Measurements from ENCODE around the gene TMEM45B.
"Not testable (repeated sequence)": the region's sequence is repeated elsewhere in the genome, so short reads cannot be mapped to it uniquely, and the experiment has no call there.

The TMEM45B gene

GRCh38 chr11:129825380-129825779, 9.7 kb downstream of the TMEM45B start:
- H3K4me3 ChIP-seq (ENCODE audit: low read depth, low read length): no peak overlapping the region
- TF ChIP-seq, protein P1, sequence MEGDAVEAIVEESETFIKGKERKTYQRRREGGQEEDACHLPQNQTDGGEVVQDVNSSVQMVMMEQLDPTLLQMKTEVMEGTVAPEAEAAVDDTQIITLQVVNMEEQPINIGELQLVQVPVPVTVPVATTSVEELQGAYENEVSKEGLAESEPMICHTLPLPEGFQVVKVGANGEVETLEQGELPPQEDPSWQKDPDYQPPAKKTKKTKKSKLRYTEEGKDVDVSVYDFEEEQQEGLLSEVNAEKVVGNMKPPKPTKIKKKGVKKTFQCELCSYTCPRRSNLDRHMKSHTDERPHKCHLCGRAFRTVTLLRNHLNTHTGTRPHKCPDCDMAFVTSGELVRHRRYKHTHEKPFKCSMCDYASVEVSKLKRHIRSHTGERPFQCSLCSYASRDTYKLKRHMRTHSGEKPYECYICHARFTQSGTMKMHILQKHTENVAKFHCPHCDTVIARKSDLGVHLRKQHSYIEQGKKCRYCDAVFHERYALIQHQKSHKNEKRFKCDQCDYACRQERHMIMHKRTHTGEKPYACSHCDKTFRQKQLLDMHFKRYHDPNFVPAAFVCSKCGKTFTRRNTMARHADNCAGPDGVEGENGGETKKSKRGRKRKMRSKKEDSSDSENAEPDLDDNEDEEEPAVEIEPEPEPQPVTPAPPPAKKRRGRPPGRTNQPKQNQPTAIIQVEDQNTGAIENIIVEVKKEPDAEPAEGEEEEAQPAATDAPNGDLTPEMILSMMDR (IDR thresholded peaks at IDR 0.05; ENCODE audit: low read depth, low read length, missing control alignments): no peak
- DNase-seq (ENCODE audit: low read depth): no peak

DNA sequence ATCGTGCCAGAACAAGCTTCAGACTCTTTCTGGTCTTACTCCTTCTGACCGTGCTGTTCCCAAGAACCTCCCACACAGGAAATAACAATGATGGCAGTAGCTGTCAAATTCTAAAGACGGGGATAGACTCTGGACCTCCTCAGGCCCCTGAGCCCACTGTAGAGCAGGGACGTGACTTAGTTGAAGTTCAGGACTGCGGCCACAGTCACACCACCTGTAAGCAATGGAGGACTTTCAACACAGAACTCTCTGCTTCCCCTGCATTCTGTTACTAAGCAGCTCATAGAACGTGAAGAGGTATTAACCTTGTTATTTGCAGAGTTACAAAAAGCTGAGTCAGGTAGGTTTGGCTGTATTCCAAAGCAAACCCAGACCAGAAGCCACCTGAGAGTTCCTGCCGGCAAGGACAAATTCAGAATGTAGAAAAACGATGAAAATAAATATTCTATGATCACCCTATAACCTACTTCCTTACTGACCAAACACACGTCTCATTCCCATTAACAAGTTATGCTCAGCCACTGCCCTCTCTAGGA, 12.7 kb downstream of the TMEM45B start:
- DNase-seq (ENCODE audit: low read depth): no peak

DNA sequence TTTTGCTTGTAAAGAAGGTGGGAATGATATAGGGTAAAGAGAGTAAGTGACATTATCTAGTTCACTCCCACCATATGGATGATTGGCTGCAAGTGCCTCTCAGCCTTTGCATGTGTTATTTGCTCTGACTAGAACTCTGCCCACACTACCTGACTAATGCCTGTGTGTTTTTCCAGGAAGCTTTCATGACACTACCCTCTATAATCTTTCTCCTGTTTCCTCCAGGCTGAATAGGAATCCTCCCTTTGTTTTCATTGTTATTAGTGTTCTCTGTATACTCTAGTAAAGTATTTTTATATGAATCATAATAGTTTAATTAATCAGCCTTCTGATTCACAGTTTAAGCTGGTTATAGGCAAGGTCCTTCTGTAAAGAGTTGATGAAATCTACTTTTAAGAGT, 13.8 kb downstream of the TMEM45B start:
- not testable (repeated sequence) for DNase-seq (ENCODE audit: low read depth); H3K4me3 ChIP-seq (ENCODE audit: low read depth, low read length)

More for the DNA sequence above, 12.7 kb downstream of the TMEM45B start:
- no peak overlapping the region for H3K4me3 ChIP-seq (ENCODE audit: low read depth, low read length)
- TF ChIP-seq, protein P1 (IDR thresholded peaks at IDR 0.05; ENCODE audit: low read depth, low read length, missing control alignments): no peak

DNA sequence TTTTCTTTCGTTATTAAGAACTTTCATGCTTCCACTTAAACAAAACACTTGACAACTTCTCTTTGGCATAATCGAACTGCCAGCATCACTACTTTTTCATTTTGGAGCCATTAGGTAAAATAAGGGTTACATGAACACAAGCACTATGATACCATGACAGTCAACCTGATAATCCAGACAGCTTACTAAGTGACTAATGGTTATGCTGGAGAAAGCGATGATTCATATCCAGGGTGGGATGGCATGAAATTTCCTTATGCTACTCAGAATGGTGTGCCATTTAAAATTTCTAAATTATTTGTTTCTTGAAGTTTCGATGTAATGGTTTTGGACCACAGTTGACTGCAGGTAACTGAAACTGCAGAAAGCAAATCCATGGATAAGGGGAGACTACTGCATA, 15.6 kb downstream of the TMEM45B start:
- not testable (repeated sequence) for DNase-seq (ENCODE audit: low read depth); H3K4me3 ChIP-seq (ENCODE audit: low read depth, low read length)

DNA sequence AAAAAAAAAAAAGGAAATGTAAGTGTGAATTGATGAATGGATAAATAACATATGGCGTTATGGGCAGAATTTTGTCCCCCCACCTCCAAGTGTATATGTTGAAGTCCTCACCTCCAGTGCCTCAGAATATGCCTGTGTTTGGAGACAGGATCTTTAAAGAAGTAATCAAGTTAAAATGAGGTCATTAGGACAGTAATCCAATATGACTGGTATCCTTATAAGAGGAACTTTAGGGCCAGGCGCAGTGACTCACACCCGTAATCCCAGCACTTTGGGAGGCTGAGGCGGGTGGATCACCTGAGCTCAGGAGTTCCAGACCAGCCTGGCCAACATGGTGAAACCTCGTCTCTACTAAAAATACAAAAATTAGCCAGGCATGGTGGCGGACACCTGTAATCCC, 17.6 kb downstream of the TMEM45B start:
- H3K4me3 ChIP-seq (ENCODE audit: low read depth, low read length); DNase-seq (ENCODE audit: low read depth): not testable (repeated sequence)

- not testable (repeated sequence) for DNase-seq (ENCODE audit: low read depth); H3K4me3 ChIP-seq (ENCODE audit: low read depth, low read length)
These were observed 20.8 kb downstream of the TMEM45B start for GRCh38 chr11:129836423-129836891.

DNA sequence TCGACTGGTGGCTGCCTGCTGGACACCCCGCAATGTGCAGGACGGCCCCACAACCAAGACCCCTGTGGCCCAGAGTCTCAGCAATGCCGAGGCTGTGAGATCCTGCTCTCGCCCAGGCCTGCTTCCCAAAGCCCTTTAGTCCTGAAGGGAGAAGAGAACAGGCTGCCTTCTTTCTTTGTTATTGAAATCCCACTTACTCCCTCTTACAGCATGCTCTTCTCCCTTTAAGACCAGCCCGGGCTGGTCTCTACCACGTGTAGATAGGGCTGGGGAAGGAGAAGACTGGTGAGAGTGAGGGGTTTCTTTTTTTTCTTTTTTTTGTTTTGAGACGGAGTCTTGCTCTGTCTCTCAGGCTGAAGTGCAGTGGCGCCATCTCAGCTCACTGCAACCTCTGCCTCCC, 21.3 kb downstream of the TMEM45B start:
- TF ChIP-seq, protein P1 (IDR thresholded peaks at IDR 0.05; ENCODE audit: low read depth, low read length, missing control alignments): no peak
- DNase-seq (ENCODE audit: low read depth): no peak
- H3K4me3 ChIP-seq (ENCODE audit: low read depth, low read length): no peak overlapping the region

DNA sequence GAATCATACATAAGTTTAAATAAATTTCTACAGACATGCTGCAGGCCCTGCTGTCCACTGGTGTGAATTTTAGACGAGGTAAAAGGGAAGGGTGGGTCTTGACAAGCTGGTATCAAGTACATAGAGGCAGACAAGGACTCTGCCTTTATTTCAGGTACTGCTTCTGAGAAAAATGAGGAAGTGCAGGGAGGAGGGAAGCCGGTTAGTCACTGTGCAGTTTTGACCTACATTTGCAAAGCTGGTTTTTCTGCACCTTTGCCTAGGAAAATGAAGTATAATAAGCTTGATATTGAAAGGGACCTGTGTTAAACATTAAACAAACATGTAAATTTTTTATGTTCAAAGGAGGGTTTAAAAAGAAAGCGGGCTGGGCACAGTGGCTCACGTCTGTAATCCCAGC, 24.6 kb downstream of the TMEM45B start:
- DNase-seq (ENCODE audit: low read depth): no peak
- TF ChIP-seq, protein P1 (IDR thresholded peaks at IDR 0.05; ENCODE audit: low read depth, low read length, missing control alignments): no peak
- H3K4me3 ChIP-seq (ENCODE audit: low read depth, low read length): no peak overlapping the region

DNA sequence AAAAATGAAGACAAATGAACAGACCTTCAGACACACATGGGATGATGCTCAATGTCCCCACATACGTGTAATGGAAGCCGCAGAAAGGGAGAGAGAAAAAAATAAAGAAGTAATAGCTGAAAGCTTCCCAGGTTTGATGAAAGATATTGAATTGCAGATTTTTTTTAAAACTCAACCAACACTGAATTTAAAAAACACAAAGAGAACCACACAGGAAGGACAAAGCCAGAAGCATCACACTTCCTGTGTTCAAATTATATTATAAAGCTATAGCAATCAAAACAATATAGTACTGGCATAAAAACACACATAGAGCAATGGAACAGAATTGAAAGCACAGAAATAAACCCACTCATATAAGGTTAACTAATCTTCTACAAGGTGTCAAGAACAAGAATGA, 26.5 kb downstream of the TMEM45B start:
- no peak overlapping the region for H3K4me3 ChIP-seq (ENCODE audit: low read depth, low read length)
- DNase-seq (ENCODE audit: low read depth): no peak
- TF ChIP-seq, protein P1 (IDR thresholded peaks at IDR 0.05; ENCODE audit: low read depth, low read length, missing control alignments): no peak

All from GM12864 (cell line).